HTERT RPE-1 (cell line): ENCODE data around the gene GPR137C.
"Not testable (repeated sequence)": the region's sequence is repeated elsewhere in the genome, so short reads cannot be mapped to it uniquely, and the experiment has no call there.

ENCODE experiments used
- in situ Hi-C: fragments of 300-500 bp; cut with MboI; formaldehyde crosslinking; loops from 4 replicates; pipeline ENCODE4 v1.14.3; 2020; ENCODE audit warnings: low sequenced_read_pairs

The GPR137C gene

GRCh38 chr14:52563120-52563519 is 10.5 kb downstream of the GPR137C start:
- in situ Hi-C loops = no loop called here

DNA sequence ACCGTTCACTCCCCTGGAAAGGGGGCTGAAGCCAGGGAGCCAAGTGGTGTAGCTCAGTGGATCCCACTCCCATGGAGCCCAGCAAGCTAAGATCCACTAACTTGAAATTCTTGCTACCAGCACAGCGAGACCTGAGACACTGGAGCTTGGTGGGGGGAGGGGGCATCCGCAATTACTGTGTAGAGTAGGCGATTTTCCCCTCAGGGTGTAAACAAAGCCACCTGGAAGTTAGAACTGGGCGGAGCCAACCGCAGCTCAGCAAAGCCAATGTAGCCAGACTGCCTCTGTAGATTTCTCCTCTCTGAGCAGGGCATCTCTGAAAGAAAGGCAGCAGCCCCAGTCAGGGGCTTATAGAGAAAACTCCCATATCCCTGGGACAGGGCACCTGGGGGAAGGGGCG is 15.8 kb downstream of the GPR137C start:
- in situ Hi-C loops = not testable (repeated sequence)

DNA sequence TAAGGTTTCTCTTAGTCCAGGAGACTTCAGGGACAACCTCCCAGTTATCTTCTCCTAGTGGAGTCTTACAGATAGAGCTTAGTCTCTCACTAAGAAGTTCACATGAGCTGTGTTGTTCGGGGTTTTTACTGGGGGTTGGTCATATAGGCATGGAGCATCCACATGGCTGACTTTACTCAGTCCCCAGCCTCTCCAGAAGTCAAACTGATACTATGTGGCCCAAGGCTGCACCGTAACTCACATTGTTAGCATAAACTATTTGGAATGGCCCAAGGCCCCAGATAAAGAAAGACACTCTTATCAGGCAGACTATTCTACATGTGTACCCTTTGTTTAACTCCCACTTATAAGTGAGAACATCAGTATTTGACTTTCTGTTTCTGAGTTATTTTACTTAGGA is 23.2 kb downstream of the GPR137C start:
- in situ Hi-C loops = no loop called here

DNA sequence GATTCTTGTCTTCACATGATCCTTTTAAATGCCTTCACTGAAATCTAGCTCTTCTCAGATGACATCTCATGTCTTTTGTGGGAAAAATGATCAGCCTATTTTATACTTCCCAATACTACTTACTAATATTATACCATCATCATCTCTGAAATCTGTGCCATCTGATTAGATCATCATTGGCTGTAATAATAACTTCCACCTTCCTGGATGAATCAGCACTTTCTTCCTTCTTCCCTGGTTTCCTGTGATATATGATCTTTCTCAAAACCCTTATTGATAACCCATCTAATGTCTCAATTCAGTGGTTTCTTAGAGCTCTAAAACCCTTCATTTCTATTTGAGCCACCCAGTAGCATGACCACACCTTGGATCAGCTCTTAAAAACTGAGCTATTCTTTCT is 30.9 kb downstream of the GPR137C start:
- in situ Hi-C loops = no loop called here

GRCh38 chr14:52589646-52590045 is 37.0 kb downstream of the GPR137C start:
- in situ Hi-C loops = no loop called here

- in situ Hi-C loops = no loop called here
Observed at GRCh38 chr14:52590318-52590717, 37.7 kb downstream of the GPR137C start.

GRCh38 chr14:52596320-52596719 is 43.7 kb downstream of the GPR137C start:
- in situ Hi-C loops = no loop called here

- in situ Hi-C loops = no loop called here
Observed at GRCh38 chr14:52596861-52597260, 44.2 kb downstream of the GPR137C start.

- in situ Hi-C loops = no loop called here
Observed at GRCh38 chr14:52598568-52598967, 45.9 kb downstream of the GPR137C start.

- in situ Hi-C loops = no loop called here
Observed at GRCh38 chr14:52599974-52600373, 47.3 kb downstream of the GPR137C start.

DNA sequence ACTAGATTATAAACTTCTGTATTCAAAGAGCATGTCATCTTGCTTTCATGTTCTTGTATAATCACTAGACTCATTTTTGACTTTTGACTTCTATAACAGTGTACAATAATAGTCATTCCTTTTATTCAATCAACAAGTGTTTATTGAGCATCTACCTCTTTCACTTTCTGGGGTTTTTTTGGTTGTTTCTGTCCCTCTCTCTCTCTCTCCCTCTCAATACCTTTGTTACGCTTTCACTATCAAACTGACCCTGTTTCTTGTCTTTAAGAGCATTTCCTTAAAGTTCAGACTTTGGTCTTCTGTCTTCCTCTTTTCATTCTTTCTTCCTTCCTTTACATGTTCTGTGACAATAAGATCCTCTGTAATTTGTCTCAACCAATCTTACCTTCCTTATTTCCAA is 49.5 kb downstream of the GPR137C start:
- in situ Hi-C loops = no loop called here

DNA sequence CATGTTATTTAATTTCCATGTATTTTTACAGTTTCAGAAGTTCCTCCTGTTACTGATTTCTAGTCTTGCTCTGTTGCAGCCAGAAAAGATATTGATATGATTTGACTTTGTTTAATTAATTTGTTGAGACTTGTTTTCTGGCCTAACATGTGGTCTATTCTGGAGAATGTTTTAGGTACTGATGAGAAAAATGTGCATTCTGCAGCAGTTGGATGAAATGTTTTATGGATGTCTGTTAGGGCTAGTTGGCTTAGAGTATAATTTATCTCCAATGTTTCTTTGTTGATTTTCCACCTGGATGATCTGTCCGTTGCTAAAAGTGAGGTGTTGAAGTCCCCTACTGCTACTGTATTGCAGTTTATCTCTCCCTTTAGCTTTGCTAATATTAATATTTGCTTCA is 54.4 kb downstream of the GPR137C start:
- in situ Hi-C loops = no loop called here

- in situ Hi-C loops = no loop called here
Observed at GRCh38 chr14:52609445-52610044, 56.9 kb downstream of the GPR137C start.

DNA sequence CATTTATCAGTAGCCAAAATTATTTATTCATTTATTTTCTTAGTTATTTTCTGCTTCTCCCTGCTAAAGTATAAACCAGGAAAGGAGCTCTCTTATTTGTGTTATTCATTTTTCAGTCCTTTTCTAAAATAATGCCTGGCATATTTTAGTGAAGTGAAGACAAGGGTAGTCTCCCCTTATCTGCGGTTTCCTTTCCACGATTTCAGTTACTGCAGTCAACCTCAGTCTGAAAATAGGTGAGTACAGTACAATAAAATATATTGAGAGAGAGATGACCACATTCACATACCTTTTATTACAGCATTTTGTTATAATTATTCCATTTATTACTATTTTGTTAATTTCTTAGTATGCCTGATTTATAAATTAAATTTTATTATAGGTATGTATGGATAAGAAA is 57.6 kb downstream of the GPR137C start:
- in situ Hi-C loops = no loop called here

DNA sequence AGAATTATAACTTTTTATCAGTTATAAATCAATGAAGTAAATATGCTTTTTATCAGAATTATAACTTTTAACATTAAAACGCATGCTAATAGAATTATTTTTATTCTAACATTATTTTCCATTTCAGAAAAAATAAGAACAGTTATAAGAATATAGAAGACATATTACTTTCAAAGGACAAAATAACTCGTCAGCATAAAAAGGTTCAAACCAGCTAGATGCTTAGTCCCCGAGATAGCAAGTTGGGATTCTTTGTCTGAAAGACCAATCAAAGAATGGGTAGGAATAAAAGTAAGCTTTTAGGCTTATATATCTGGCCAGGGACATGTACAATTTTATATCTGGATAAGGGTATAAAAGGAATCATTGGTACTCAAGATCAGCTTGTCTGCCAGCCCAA is 66.0 kb downstream of the GPR137C start:
- in situ Hi-C loops = no loop called here

GRCh38 chr14:52619687-52620086 is 67.1 kb downstream of the GPR137C start:
- in situ Hi-C loops = no loop called here

DNA sequence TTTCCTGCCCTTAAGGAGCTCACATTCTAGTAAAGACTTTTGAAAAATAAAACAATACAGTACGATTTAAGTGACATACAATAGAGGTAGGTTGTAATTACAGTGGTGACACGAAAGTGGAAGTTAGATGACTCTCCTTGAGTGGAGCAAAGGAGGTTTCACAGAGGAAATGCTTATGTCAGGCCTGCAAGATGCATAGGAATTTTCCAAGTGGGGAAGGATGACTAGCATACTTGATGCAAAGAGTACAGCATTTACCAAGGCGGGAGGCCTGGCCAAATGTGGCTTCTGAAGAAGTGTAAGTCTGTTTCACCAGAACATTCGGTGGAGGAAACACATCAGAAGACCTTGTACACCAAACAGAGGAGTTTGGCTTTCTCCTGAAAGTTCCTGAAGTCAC is 87.5 kb downstream of the GPR137C start:
- in situ Hi-C loops = no loop called here

- in situ Hi-C loops = no loop called here
Observed at GRCh38 chr14:52641745-52642144, 89.1 kb downstream of the GPR137C start.

GRCh38 chr14:52649511-52649910 is 96.9 kb downstream of the GPR137C start:
- in situ Hi-C loops = no loop called here

- in situ Hi-C loops = no loop called here
Observed at GRCh38 chr14:52650774-52651173, 98.1 kb downstream of the GPR137C start.

DNA sequence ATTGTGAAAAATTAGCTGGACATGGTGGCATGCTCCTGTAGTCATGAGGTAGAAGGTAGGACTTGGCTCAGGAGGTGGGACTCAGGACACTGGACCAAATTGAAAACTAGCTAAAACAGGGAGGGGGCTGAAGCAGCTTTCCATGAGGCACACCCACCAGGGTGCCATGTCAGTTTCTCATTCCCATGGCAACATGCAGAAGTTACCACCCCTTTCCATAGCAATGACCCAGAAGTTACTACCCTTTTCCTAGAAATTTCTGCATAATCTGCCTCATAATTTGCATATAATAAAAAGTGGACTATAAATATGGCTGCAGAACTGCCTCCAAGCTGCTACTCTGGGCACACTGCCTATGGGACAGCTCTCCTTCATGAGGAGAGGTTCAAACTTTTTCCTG is 104.3 kb downstream of the GPR137C start:
- in situ Hi-C loops = no loop called here

- in situ Hi-C loops = no loop called here
Observed at GRCh38 chr14:52660325-52660724, 107.7 kb downstream of the GPR137C start.

- in situ Hi-C loops = no loop called here
Observed at GRCh38 chr14:52660832-52661231, 108.2 kb downstream of the GPR137C start.
